GM18909 (cell line): Measurements from ENCODE around the gene MEF2B.
"Not testable (repeated sequence)": the region's sequence is repeated elsewhere in the genome, so short reads cannot be mapped to it uniquely, and the experiment has no call there.

Experiments
- ATAC-seq: cut with Tn5 transposase; IDR thresholded peaks from one replicate; pipeline ENCODE4 v1.9.1; 2021; ENCODE audit warnings: mild to moderate bottlenecking; ENCODE audit not compliant: unreplicated experiment, poor library complexity

Gene MEF2B

DNA sequence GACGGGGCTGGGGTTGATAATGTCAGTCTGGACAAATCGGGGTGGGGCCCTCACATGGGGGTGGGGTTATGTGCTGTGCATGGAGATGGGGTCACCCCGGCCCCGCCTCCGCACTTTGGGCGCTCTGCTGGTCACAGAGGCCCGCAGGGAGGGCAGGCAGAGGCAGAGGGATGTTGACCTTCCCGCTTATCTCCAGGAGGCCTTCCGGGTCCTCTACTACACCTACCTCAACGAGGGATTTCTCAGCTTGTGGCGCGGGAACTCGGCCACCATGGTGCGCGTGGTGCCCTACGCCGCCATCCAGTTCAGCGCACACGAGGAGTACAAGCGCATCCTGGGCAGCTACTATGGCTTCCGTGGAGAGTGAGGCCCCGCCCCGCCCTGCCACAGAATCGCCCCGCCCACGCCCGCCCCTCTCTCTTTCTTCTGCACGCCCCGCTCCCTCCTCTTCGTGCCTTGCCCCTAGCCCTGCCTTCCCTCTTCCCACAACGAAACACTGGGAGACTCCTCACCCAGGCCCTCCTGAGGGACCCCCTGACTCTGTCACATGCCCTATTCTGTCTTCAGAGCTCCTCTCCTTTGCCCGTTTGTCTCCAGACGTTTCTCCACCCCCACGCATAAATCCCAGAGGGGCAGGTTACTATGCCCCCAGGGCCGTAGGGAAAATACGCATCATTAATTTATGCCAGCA is 64.6 kb downstream of the MEF2B start:
- ATAC-seq: no peak

DNA sequence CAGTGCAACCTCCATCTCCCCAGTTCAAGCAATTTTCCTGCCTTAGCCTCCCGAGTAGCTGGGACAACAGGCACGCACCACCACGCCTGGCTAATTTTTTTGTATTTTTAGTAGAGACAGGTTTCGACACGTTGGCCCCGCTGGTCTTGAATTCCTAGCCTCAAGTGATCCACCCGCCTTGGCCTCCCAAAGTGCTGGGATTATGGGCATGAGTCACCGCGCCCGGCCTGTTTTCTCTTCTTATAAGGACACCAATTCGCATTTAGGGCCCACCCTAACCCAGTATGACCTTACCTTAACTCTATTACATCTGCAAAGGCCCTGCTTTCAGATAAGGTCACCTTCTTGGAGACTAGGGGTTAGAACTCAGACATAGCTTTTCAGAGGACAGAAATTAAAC is 66.9 kb downstream of the MEF2B start:
- ATAC-seq: no peak

DNA sequence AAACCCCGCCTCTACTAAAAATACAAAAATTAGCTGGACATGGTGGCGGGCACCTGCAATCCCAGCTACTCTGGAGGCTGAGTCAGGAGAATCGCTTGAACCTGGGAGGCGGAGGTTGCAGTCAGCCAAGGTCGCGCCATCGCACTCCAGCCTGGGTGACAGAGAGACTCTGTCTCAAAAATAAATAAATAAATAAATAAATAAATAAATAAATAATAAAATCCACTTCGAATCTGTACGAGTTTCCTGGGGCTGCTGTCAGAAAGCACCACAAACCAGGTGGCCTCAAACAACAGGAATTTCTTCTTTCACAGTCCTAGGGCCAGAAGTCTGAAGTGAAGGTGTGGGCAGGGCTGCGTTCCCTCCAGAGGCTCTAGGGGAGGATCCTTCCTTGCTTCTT is 67.5 kb downstream of the MEF2B start:
- ATAC-seq: not testable (repeated sequence)

DNA sequence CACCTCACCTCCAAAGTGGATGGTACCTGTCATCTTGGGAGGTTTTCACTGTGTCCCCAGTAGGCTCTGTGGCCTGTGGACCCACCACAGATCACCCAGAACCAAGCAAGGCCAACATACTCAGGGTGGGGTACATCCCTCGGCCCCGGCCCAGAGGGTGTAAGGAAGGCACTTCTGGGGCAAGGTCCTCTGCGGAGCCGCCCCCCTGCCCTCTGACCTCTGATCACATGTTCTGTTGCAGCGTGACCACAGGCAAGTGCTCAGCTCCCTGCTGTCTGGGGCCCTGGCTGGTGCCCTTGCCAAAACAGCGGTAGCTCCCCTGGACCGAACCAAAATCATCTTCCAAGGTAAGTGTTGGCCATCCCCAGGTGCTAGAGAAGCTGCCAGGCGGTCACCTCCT is 68.5 kb downstream of the MEF2B start:
- ATAC-seq: no peak

DNA sequence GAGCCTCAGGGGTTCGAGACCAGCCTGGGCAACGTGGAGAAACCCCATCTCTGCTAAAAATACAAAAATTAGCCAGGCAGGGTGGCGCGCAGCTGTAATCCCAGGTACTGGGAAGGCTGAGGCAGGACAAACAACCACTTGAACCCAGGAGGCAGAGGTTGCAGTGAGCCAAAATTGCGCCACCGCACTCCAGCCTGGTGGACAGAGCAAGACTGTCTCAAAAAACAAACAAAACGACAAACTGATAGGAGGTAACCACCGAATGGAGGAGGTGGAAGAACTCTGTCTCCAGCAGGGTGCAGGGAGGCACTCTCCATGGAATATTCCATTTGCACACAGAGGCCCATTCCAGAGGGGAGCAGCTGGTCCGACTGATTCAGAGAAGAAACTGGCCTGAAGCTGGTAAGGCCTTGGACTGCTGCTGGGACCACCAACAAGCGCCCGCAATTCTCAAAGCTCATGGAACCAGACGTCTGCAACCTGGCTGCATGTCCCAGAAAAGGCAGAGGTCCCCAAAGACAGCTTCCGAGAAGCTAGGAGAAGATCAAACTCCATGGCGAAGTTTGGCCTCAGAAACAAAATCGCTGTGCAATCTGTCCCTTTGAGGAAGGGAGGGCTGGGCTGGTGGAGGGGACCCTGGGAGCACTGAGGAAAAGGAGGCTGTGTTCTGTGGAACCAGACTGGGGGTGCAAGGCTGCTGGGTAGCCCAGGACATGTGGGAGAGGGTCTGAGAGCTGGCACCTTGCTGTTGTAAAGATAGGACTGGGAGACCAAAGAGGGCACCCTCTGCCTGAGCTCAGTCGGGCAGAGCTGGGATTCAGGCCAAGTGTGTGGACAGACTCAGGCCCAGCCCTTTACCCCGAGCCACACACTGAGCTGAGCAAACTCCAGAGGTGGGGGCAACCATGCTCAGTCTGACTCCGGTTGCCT is 71.1 kb downstream of the MEF2B start:
- no peak for ATAC-seq

DNA sequence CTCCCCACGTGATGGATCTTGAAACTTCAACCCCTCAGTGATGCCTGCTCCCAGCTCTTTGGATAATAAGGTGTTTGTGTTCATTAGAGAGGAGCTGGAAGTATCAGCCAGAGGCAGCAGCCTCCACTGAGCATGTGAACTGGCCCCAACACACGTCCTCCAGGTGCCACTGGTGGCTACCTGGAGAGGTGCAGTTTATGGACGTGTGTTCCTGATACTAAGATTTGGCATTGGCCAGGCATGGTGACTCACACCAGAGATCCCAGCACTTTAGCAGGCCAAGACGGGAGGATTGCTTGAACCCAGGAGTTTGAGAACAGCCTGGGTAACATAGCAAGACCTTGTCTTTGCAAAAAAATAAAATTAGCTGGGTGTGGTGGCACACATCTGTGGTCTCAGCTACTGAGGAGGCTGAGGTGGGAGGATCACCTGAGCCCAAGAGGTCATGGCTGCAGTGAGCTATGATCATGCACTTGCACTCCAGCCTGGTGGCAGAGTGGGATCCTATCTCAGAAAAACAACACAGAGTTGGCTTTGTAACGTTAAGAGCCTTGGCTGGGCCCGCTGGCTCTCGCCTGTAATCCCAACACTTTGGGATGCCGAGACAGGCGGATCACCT is 71.9 kb downstream of the MEF2B start:
- ATAC-seq: no peak

DNA sequence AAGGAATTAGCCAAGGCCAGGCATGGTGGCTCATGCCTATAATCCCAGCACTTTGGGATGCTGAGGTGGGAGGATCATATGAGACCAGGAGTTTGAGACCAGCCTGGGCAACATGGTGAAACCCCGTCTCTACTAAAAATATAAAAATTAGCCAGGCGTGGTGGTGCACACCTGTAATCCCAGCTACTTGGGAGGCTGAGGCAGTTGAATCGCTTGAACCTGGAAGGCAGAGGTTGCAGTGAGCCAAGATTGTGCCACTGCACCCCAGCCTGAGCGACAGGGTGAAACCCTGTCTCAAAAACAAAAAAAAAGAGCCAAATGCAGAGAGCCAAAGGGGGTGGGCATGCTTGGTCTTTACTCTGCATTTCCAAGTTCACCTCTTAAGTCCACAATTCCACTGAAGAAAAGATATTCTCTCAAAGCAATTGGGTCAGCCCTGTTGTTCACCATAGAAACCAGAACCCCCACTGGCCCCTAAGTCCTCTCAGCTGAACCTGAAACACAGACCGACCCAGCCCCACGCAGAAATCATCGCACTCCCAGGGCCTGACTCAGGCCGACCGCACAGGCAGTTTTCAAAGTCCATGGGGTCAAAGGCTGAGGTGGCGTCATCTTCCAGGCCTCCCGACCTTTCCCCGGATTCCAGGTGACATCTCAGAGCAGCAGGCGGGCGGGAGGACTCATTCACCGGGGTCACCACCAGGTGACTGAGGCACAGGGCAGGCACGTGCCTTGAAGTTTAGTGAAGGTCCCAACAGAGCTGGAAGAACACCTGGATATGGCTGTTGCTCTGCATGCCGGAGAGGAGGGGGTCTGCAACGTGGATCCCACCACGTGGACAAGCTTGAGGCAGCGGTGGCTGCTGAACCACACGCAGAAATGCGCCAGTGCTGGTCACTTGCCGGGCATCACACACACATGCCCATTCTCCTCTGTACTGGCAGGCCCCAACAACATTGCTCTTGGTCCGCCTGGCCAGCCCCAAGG is 73.1 kb downstream of the MEF2B start:
- no peak for ATAC-seq

DNA sequence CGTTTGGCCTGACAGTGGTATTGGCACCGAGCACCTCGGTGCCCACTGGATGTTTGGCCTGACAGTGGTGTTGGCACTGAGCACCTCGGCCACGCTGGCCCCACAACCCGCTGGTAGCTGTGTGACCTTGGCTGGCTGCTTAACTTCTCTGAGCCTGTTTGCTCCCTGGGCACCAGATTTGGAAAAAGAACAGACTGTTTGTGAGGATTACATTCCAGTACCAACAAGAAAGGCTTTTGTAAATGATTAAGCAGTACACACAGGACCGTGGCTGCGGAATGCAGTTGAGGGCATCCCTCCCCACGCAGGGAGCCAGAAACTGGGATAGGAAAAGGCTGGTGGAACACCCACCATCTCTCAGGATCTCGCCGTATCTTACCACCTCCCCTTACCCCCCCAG is 74.4 kb downstream of the MEF2B start:
- ATAC-seq: no peak
